Suprapubic skin (tissue), 4 donors: ENCODE data around the gene CEP43. TPM values are rescaled to one million over a fixed set of nuclear protein-coding genes. Genes with fewer than 3 reads are reported as not detected.

Experiments
- DNase-seq, 2 donors: peaks; one replicate each; pipeline ENCODE4 v3.0.0-alpha.2; 2019; ENCODE audit warnings: low spot score in 2 of 2
- H3K27ac ChIP-seq: fragments of 200-600 bp; sonication (generic); one replicate; pipeline ENCODE4 v1.5.1; 2019
- H3K27me3 ChIP-seq: fragments of 200-600 bp; sonication (generic); one replicate; pipeline ENCODE4 v1.5.1; 2019
- H3K36me3 ChIP-seq: fragments of 200-600 bp; sonication (generic); one replicate; pipeline ENCODE4 v1.5.1; 2019
- H3K4me1 ChIP-seq: fragments of 200-600 bp; sonication (generic); one replicate; pipeline ENCODE4 v1.5.1; 2019
- H3K4me3 ChIP-seq: fragments of 200-600 bp; sonication (generic); one replicate; pipeline ENCODE4 v1.5.1; 2019; ENCODE audit warnings: mild to moderate bottlenecking
- H3K9me3 ChIP-seq: fragments of 200-600 bp; sonication (generic); one replicate; pipeline ENCODE4 v1.5.1; 2019
- CTCF ChIP-seq, 2 donors: fragments of 200-600 bp in 1 of 2; fragments of 450-650 bp in 1 of 2; sonication (generic) in 1 of 2; IDR thresholded peaks; one replicate each; pipeline ENCODE4 v1.5.1; 2016 to 2019; ENCODE audit warnings: antibody characterized with exemption in 2 of 2, mild to moderate bottlenecking in 1 of 2, moderate library complexity in 1 of 2
- EP300 ChIP-seq: sonication (generic); formaldehyde crosslinking; IDR thresholded peaks from one replicate; pipeline ENCODE4 v1.6.1; 2017; ENCODE audit warnings: antibody characterized with exemption
- POLR2A ChIP-seq, 2 donors: fragments of 450-650 bp; IDR thresholded peaks; one replicate each; pipeline ENCODE4 v1.6.1; 2017; ENCODE audit warnings: antibody characterized with exemption in 2 of 2, mild to moderate bottlenecking in 2 of 2, moderate library complexity in 2 of 2
- POLR2AphosphoS5 ChIP-seq, 3 donors: sonication (generic); formaldehyde crosslinking; IDR thresholded peaks; one replicate each; pipeline ENCODE4 v1.6.1; 2017; ENCODE audit warnings: antibody characterized with exemption in 3 of 3
- WGBS: methylation state at CpG from one replicate; pipeline ENCODE4 v1.1.5; 2018; 5-methylcytosine and 5-hydroxymethylcytosine counted together
- total RNA-seq, 4 donors: library from RNA; depleted of rRNA; stranded (reverse); fragments of >200 nt; gene quantifications; one replicate each; pipeline ENCODE4 v1.1.0, GENCODE V29; 2016

The CEP43 gene
- total RNA-seq, 4 donors from 2014 or later = 7.8 to 21.3 (median 11.2) TPM

GRCh38 chr6:166988674-166989201, 10.5 kb upstream of the CEP43 start:
- 48% methylated on average over 3 of the region's 3 CpGs for WGBS
- Histone ChIP-seq H3K4me3 (no peak overlapping the region), H3K27me3 (no peaks in the 10 kb centered on the region), H3K4me1 (peaks cover 3% of the 10 kb centered on the region), H3K9me3 (no peaks in the 10 kb centered on the region), H3K27ac (no peak overlapping the region), H3K36me3 (no peaks in the 10 kb centered on the region)
- TF ChIP-seq CTCF (IDR thresholded peaks at IDR 0.05) (no peak), EP300 (no peak), POLR2AphosphoS5 (IDR thresholded peaks at IDR 0.05) (no peak), POLR2A (IDR thresholded peaks at IDR 0.05) (no peak)
- no peak for DNase-seq

DNA sequence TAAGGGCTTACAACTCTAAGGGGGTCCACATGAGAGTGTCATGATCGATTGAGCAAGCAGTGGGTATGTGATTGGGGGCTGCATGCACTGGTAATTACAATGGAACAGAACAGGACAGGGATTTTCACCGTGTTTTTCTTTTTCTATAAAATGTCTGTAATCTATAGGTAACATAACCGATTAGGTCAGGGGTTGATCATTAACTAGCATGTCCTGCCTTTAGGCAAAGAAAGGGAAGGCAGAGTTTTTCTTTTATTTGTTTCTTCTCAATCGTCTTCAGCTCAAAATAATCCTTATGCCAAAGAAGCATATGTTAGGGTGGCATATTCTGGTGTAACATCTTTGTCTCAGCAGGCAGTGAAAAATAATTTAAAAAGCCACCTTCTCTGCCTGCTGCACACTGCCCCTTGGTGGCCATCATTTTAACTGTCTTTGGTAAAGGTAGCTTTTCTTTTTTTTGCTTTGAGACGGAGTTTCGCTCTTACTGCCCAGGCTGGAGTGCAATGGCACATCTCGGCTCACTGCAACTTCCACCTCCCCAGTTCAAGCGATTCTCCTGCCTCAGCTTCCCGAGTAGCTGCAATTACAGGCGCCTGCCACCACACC, 9.7 kb upstream of the CEP43 start:
- peaks cover 3% of the 10 kb centered on the region for H3K4me1 ChIP-seq
- H3K36me3 ChIP-seq = no peaks in the 10 kb centered on the region
- H3K4me3 ChIP-seq = no peak overlapping the region
- WGBS = 66% methylated on average over 10 of the region's 10 CpGs
- H3K27ac ChIP-seq = no peak overlapping the region
- H3K9me3 ChIP-seq = no peaks in the 10 kb centered on the region
- TF ChIP-seq EP300 (no peak), CTCF (IDR thresholded peaks at IDR 0.05) (no peak), POLR2AphosphoS5 (IDR thresholded peaks at IDR 0.05) (no peak)
- no peaks in the 10 kb centered on the region for H3K27me3 ChIP-seq
- no peak for DNase-seq

GRCh38 chr6:166996406-166996805, 2.8 kb upstream of the CEP43 start:
- H3K4me1 ChIP-seq = peaks cover 19% of the 10 kb centered on the region
- H3K27ac ChIP-seq = no peak overlapping the region
- no peak overlapping the region for H3K4me3 ChIP-seq
- H3K27me3 ChIP-seq = no peaks in the 10 kb centered on the region
- H3K36me3 ChIP-seq = no peaks in the 10 kb centered on the region
- no peaks in the 10 kb centered on the region for H3K9me3 ChIP-seq
- no peak for DNase-seq
- TF ChIP-seq POLR2A (IDR thresholded peaks at IDR 0.05) (no peak), CTCF (IDR thresholded peaks at IDR 0.05) (no peak), EP300 (no peak)
- WGBS = 95% methylated on average over 7 of the region's 7 CpGs

DNA sequence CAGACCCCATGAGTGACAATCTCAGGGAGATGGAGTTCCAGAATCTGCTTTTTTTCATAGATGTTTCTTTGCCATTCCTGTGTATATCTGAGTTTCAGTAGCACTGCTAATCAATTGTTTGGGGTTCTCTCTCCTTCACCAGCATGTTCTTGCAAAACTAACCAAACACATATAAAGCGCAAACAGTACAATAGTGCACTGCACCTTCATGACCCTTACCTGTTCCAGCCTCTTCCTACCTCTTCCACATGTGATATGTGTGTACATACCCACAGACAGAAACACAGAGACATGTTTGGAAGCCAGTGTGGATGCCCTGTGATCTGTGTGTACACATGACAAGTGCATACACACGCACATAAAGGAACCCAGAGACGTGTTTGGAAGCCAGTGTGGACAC, 1.8 kb upstream of the CEP43 start:
- TF ChIP-seq EP300 (no peak), POLR2A (IDR thresholded peaks at IDR 0.05) (no peak), CTCF (IDR thresholded peaks at IDR 0.05) (no peak), POLR2AphosphoS5 (IDR thresholded peaks at IDR 0.05) (no peak)
- WGBS = 69% methylated on average over 3 of the region's 3 CpGs
- Histone ChIP-seq H3K9me3 (no peaks in the 10 kb centered on the region), H3K4me3 (no peak overlapping the region), H3K4me1 (peaks cover 19% of the 10 kb centered on the region), H3K27me3 (no peaks in the 10 kb centered on the region), H3K27ac (no peak overlapping the region), H3K36me3 (no peaks in the 10 kb centered on the region)
- no peak for DNase-seq

DNA sequence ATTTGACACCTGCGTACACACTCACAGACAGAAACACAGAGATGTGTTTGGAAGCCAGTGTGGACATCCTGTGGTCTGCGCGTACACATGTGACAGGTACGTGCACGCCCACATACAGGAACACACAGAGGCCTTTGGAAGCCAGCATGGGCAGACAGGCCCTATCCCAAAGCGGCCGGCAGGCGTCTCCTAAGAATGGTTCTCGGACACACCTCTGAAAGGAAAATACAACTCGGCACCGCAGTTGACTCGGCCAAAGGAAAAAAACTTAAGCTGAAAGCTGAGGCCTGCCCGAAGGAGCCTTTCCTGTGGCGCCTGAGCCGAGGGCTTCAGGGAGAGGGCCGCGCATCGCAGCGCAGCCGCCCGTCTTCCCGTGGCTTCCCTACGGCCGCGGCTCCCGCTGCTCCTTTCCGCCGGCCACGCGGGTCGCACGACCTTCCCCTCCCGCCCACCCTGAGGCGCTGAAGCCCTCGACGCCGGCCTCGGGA, 1.4 kb upstream of the CEP43 start:
- Histone ChIP-seq H3K9me3 (no peaks in the 10 kb centered on the region), H3K4me1 (peaks cover 19% of the 10 kb centered on the region), H3K27ac (peak overlapping the region; percentile 65), H3K36me3 (no peaks in the 10 kb centered on the region), H3K4me3 (peak overlapping the region; percentile 88), H3K27me3 (no peaks in the 10 kb centered on the region)
- DNase-seq = peak in 1 of 2 donors; percentile 75
- WGBS = 20% methylated on average over 6 of the region's 38 CpGs
- TF ChIP-seq CTCF (IDR thresholded peaks at IDR 0.05) (peak in 1 of 2 donors; percentile 28), POLR2AphosphoS5 (IDR thresholded peaks at IDR 0.05) (no peak)
